DOHH2 (cell line): Measurements from ENCODE around the gene NKG7.

Experiments
- EZH2phosphoT487 ChIP-seq: fragments of 200-600 bp; sonication (generic); IDR thresholded peaks from 2 replicates; pipeline ENCODE4 v1.6.1; 2017; ENCODE audit warnings: borderline replicate concordance, mild to moderate bottlenecking, antibody characterized with exemption, low read length, moderate library complexity, mixed read lengths
- TF ChIP-seq, protein P1 (sequence below): fragments of 200-600 bp; sonication (generic); IDR thresholded peaks from one replicate; pipeline ENCODE4 v1.5.1; 2014; ENCODE audit warnings: antibody characterized with exemption, mild to moderate bottlenecking, low read depth, low read length; ENCODE audit not compliant: poor library complexity, severe bottlenecking

DNA sequence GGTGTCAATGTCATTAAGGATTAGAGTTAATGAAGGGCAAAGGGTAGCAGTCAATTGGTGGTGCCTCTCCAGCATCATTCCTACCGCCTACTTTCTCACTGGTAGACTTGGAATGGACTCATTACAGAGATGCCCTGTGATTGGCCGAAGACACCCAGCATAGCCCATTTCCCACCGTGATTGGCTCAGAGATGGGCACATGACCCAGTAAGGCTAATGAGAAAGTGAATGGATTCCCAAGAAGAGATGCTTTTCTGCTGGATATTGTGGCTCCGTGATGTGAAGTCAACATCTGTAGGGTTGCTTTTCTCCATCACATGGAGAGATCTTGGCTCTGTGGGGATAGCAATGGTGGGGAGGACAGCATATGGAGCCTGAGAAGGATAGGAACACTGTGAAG, 42.1 kb downstream of the NKG7 start:
- TF ChIP-seq, protein P1, sequence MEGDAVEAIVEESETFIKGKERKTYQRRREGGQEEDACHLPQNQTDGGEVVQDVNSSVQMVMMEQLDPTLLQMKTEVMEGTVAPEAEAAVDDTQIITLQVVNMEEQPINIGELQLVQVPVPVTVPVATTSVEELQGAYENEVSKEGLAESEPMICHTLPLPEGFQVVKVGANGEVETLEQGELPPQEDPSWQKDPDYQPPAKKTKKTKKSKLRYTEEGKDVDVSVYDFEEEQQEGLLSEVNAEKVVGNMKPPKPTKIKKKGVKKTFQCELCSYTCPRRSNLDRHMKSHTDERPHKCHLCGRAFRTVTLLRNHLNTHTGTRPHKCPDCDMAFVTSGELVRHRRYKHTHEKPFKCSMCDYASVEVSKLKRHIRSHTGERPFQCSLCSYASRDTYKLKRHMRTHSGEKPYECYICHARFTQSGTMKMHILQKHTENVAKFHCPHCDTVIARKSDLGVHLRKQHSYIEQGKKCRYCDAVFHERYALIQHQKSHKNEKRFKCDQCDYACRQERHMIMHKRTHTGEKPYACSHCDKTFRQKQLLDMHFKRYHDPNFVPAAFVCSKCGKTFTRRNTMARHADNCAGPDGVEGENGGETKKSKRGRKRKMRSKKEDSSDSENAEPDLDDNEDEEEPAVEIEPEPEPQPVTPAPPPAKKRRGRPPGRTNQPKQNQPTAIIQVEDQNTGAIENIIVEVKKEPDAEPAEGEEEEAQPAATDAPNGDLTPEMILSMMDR: no peak
- no peak for TF ChIP-seq EZH2phosphoT487
